Right renal pelvis (tissue), 4 donors: ENCODE data around the gene NPVF. TPM values are rescaled to one million over a fixed set of nuclear protein-coding genes. Genes with fewer than 3 reads are reported as not detected.
A peak's percentile ranks its signal among the peaks of the same experiment; 100 is the strongest.

Experiments used
- DNase-seq, 4 donors: peaks; one replicate each; pipeline ENCODE4 v3.0.0-alpha.2; 2013; ENCODE audit warnings: low read depth in 4 of 4, low spot score in 3 of 4, missing footprints in 1 of 4
- polyA plus RNA-seq, 4 donors: library from polyadenylated mRNA; unstranded; fragments of 120-200 nt; gene quantifications; one replicate each; pipeline ENCODE4 v1.2.1, GENCODE V29; 2013; ENCODE audit not compliant: insufficient read length in 4 of 4

Gene NPVF
- polyA plus RNA-seq, 4 donors, result 0.12 TPM; not detected in 3

- DNase-seq, result no peak
Measured at GRCh38 chr7:25235471-25235870, 7.2 kb upstream of the NPVF start.

- no peak for DNase-seq
Measured at GRCh38 chr7:25234336-25234735, 6.0 kb upstream of the NPVF start.

GRCh38 chr7:25223206-25223605 lies 5.1 kb downstream of the NPVF start:
- no peak for DNase-seq

- no peak for DNase-seq
Measured at GRCh38 chr7:25222666-25223065, 5.6 kb downstream of the NPVF start.

- no peak for DNase-seq
Measured at GRCh38 chr7:25221009-25221408, 7.3 kb downstream of the NPVF start.

GRCh38 chr7:25218191-25218590 lies 10.1 kb downstream of the NPVF start:
- no peak for DNase-seq

GRCh38 chr7:25216837-25217236 lies 11.4 kb downstream of the NPVF start:
- DNase-seq, result peak; percentile 36 to 54 (median 48)

- no peak for DNase-seq
Measured at GRCh38 chr7:25215694-25216335, 12.5 kb downstream of the NPVF start.

- DNase-seq, result no peak
Measured at GRCh38 chr7:25208525-25209221, 19.6 kb downstream of the NPVF start.

- no peak for DNase-seq
Measured at GRCh38 chr7:25207887-25208286, 20.4 kb downstream of the NPVF start.

- no peak for DNase-seq
Measured at GRCh38 chr7:25206765-25207164, 21.5 kb downstream of the NPVF start.

- DNase-seq, result no peak
Measured at GRCh38 chr7:25196132-25196896, 32.0 kb downstream of the NPVF start.

- no peak for DNase-seq
Measured at GRCh38 chr7:25194036-25194435, 34.2 kb downstream of the NPVF start.

GRCh38 chr7:25192043-25192442 lies 36.2 kb downstream of the NPVF start:
- DNase-seq, result no peak

GRCh38 chr7:25189197-25189596 lies 39.1 kb downstream of the NPVF start:
- no peak for DNase-seq

GRCh38 chr7:25187932-25188331 lies 40.4 kb downstream of the NPVF start:
- DNase-seq, result no peak

GRCh38 chr7:25186436-25186835 lies 41.9 kb downstream of the NPVF start:
- DNase-seq, result no peak

GRCh38 chr7:25181532-25181931 lies 46.8 kb downstream of the NPVF start:
- no peak for DNase-seq

- no peak for DNase-seq
Measured at GRCh38 chr7:25180946-25181345, 47.3 kb downstream of the NPVF start.

- no peak for DNase-seq
Measured at GRCh38 chr7:25180592-25180923, 47.7 kb downstream of the NPVF start.

GRCh38 chr7:25179771-25180591 lies 48.3 kb downstream of the NPVF start:
- peak; percentile 67 to 80 (median 72) for DNase-seq
